ENCODE measurements around the gene FGF13.

FGF13 gene

DNA sequence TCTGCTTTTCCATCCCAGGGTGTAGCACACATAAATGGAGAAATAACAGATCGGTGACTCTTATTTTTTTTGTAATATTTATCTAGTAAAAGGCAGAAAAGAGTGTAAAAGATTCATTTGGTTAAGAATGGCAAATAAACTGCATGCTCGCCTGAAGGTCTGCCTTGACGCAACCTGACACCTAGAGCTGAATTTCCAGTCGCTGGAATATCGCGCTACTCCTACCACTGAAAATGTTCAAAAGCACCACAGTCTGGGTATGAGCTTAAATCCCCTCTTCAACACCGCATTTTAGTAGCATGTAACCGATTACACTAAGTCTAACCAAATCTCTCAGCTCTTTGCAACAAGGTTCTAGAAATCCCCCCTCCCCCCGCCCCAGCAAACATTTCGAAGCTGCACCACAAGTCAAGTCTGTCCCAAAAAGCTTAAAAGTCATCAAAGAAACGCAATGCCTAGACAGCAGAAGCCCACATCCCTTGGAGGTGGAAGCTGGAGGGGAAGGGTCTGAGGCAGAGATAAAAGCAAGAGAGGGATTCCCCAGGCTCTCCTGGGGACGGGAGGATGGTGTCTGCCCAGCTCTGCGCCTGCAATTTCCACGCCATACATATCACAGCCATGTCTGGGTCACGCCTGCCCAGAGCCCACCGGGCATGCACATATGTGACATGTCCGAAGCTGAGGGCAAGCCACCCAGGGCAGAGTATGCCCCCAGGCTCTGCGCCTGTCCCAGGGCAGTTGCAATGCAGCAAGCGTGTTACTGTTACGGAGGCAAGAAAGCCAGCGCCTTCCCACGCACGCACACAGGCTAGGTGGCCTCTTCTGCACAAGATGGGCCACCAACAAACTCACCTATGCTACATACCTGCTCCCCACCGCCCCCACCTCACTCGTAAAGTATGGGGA is 1.4 kb downstream of the FGF13 start:
- TF ChIP-seq CTCF (IDR thresholded peaks at IDR 0.05; ENCODE audit: borderline replicate concordance, control extremely low read depth, extremely low read depth, insufficient read depth, missing control alignments), result no peak
- no peak for DNase-seq (ENCODE audit: low spot score)
- in situ Hi-C loops (cut with MboI; ENCODE audit: low sequenced_read_pairs, unreplicated experiment), result no loop called here

DNA sequence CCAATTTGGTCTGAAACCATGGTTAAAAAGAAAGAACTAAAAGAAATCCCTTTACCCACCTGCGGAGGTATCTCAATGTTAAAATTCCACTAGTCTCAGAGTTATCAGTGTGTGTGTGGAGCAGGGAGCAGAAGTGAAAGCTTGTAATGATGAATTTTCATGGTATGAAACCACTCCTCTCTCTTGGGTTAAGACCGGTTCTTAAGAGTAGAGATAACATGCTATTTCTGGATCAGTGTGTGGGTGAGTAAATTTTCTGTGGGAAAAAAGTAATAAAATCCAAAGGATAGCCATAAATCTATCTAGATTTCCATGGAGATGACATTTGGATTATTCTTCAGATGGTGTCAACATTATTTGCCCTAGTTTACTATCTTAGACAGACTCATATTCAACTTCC is 3.2 kb downstream of the FGF13 start:
- no peak for TF ChIP-seq CTCF (IDR thresholded peaks at IDR 0.05; ENCODE audit: borderline replicate concordance, control extremely low read depth, extremely low read depth, insufficient read depth, missing control alignments)
- no peak for DNase-seq (ENCODE audit: low spot score)
- in situ Hi-C loops (cut with MboI; ENCODE audit: low sequenced_read_pairs, unreplicated experiment), result no loop called here

DNA sequence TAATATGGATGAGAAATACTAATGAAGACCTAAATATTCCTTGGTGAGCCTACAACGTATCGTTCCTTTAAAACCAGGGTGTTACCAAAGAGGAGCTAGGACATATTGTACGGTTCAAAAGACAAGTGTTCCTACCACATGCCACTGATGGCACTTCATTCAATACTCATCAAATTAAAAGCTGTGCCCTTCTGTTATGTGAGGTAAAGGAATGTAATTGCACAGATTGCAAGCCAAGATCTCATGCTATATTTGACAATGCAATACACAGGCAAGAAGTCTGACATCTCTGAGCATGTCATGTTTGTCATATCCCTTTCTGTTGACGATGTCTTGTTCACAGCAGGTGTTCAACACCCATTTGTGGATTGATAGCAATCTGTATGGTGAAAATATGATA is 6.9 kb downstream of the FGF13 start:
- no peak for TF ChIP-seq CTCF (IDR thresholded peaks at IDR 0.05; ENCODE audit: borderline replicate concordance, control extremely low read depth, extremely low read depth, insufficient read depth, missing control alignments)
- DNase-seq (ENCODE audit: low spot score), result no peak
- in situ Hi-C loops (cut with MboI; ENCODE audit: low sequenced_read_pairs, unreplicated experiment), result no loop called here

- in situ Hi-C loops (cut with MboI; ENCODE audit: low sequenced_read_pairs, unreplicated experiment), result no loop called here
- DNase-seq (ENCODE audit: low spot score), result no peak
- TF ChIP-seq CTCF (IDR thresholded peaks at IDR 0.05; ENCODE audit: borderline replicate concordance, control extremely low read depth, extremely low read depth, insufficient read depth, missing control alignments), result no peak
Observed at GRCh38 chrX:138704101-138704500, 7.4 kb downstream of the FGF13 start.

DNA sequence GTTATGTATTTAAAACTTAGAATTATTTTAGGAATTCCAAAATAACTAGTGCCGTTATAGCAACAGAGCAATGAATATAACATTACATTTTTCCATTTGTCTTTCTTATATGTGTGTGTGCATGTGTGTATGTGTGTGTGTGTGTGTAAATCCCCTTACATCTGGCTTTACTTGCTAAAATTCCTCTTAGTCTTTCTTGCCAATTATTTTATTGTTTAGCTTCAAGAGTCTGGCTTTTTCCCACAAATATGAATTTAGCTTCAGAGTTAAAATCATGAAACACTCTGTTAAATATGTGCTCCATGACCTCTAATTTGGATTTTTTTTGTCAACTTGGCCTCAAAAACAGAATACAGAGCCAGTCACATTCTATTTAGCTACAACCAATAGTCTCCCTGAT is 18.9 kb downstream of the FGF13 start:
- DNase-seq (ENCODE audit: low spot score), result no peak
- in situ Hi-C loops (cut with MboI; ENCODE audit: low sequenced_read_pairs, unreplicated experiment), result no loop called here
- no peak for TF ChIP-seq CTCF (IDR thresholded peaks at IDR 0.05; ENCODE audit: borderline replicate concordance, control extremely low read depth, extremely low read depth, insufficient read depth, missing control alignments)

- TF ChIP-seq CTCF (IDR thresholded peaks at IDR 0.05; ENCODE audit: borderline replicate concordance, control extremely low read depth, extremely low read depth, insufficient read depth, missing control alignments), result no peak
- in situ Hi-C loops (cut with MboI; ENCODE audit: low sequenced_read_pairs, unreplicated experiment), result no loop called here
- DNase-seq (ENCODE audit: low spot score), result no peak
Observed at GRCh38 chrX:138691186-138691585, 20.3 kb downstream of the FGF13 start.
